DND-41 (cell line): Measurements from ENCODE around the gene FKBP8.

Experiments used
- CTCF ChIP-seq: IDR thresholded peaks from 2 replicates; pipeline ENCODE4 v1.5.1; 2012; ENCODE audit warnings: borderline replicate concordance, low read length, moderate library complexity, mild to moderate bottlenecking; ENCODE audit not compliant: poor library complexity, severe bottlenecking; ENCODE audit errors: extremely low read depth
- EZH2 ChIP-seq: IDR thresholded peaks from 3 replicates; pipeline ENCODE4 v1.6.1; 2012; ENCODE audit warnings: borderline replicate concordance, low read depth, mild to moderate bottlenecking, moderate library complexity, low read length, inconsistent platforms; ENCODE audit not compliant: severe bottlenecking

- no peak for TF ChIP-seq CTCF
- no peak for TF ChIP-seq EZH2
These were observed 5.3 kb downstream of the FKBP8 start for GRCh38 chr19:18538115-18538514.
